KMS-11 (cell line): ENCODE results near the gene ITGA2B.

ENCODE experiments used
- H2AFZ ChIP-seq: fragments of 200-600 bp; sonication (generic); 2 replicates; pipeline ENCODE4 v1.6.1; 2016; ENCODE audit warnings: antibody characterized with exemption, mixed run types, low read depth
- H3K27ac ChIP-seq: fragments of 200-600 bp; sonication (generic); 2 replicates; pipeline ENCODE4 v1.6.1; 2016; ENCODE audit warnings: mild to moderate bottlenecking, mixed run types
- H3K27me3 ChIP-seq: fragments of 200-600 bp; sonication (generic); 2 replicates; pipeline ENCODE4 v1.6.1; 2017; ENCODE audit warnings: mild to moderate bottlenecking, low read depth, mixed run types, moderate library complexity; ENCODE audit not compliant: insufficient read depth
- H3K36me3 ChIP-seq: fragments of 200-600 bp; sonication (generic); 2 replicates; pipeline ENCODE4 v1.6.1; 2017; ENCODE audit warnings: mild to moderate bottlenecking, mixed run types; ENCODE audit not compliant: insufficient read depth
- H3K4me1 ChIP-seq: fragments of 200-600 bp; sonication (generic); 2 replicates; pipeline ENCODE4 v1.6.1; 2016; ENCODE audit warnings: mild to moderate bottlenecking, low read depth, mixed run types; ENCODE audit not compliant: poor library complexity, severe bottlenecking
- H3K4me2 ChIP-seq: fragments of 200-600 bp; sonication (generic); 2 replicates; pipeline ENCODE4 v1.7.0; 2016; ENCODE audit warnings: mild to moderate bottlenecking, mixed run types
- H3K4me3 ChIP-seq: fragments of 200-600 bp; sonication (generic); IDR thresholded peaks from 2 replicates; pipeline ENCODE4 v1.6.1; 2017; ENCODE audit warnings: low read depth, low read length, mixed read lengths; ENCODE audit not compliant: insufficient read depth
- H3K79me2 ChIP-seq: fragments of 200-600 bp; sonication (generic); 2 replicates; pipeline ENCODE4 v1.6.1; 2016; ENCODE audit warnings: low read depth, mixed run types; ENCODE audit not compliant: insufficient read depth
- H3K9ac ChIP-seq: fragments of 200-600 bp; sonication (generic); 2 replicates; pipeline ENCODE4 v1.6.1; 2016; ENCODE audit warnings: mild to moderate bottlenecking, mixed run types
- H4K20me1 ChIP-seq: fragments of 200-600 bp; sonication (generic); 2 replicates; pipeline ENCODE4 v1.6.1; 2016; ENCODE audit warnings: mild to moderate bottlenecking, mixed run types; ENCODE audit not compliant: insufficient read depth
- CTCF ChIP-seq: fragments of 200-600 bp; sonication (generic); conservative IDR thresholded peaks from 2 replicates; pipeline ENCODE4 v1.6.1; 2017; ENCODE audit warnings: low read depth, mild to moderate bottlenecking, antibody characterized with exemption, low read length, moderate library complexity, mixed read lengths

The ITGA2B gene

GRCh38 chr17:44362459-44362948 lies 26.9 kb downstream of the ITGA2B start:
- TF ChIP-seq CTCF, result no peak
- H3K9ac ChIP-seq, result no peak overlapping the region
- H3K27me3 ChIP-seq, result peaks cover 32% of the 10 kb centered on the region
- peak overlapping the region; percentile 98; the same call in 1 of the 2 replicates for H2AFZ ChIP-seq
- H4K20me1 ChIP-seq, result no peaks in the 10 kb centered on the region
- H3K4me3 ChIP-seq, result no peak overlapping the region
- no peak overlapping the region for H3K27ac ChIP-seq
- peaks cover 16% of the 10 kb centered on the region for H3K4me1 ChIP-seq
- H3K36me3 ChIP-seq, result no peaks in the 10 kb centered on the region
- peak overlapping the region; percentile 85 for H3K4me2 ChIP-seq
- H3K79me2 ChIP-seq, result no peaks in the 10 kb centered on the region

- no peak overlapping the region for H3K4me2 ChIP-seq
These were observed 27.9 kb downstream of the ITGA2B start for GRCh38 chr17:44361292-44362260.

GRCh38 chr17:44360826-44361225 lies 28.6 kb downstream of the ITGA2B start:
- Histone ChIP-seq H3K36me3 (no peaks in the 10 kb centered on the region), H3K4me2 (no peak overlapping the region), H3K4me3 (no peak overlapping the region), H3K79me2 (no peaks in the 10 kb centered on the region), H3K4me1 (peaks cover 16% of the 10 kb centered on the region), H3K27me3 (peaks cover 17% of the 10 kb centered on the region), H2AFZ (no peak overlapping the region), H3K27ac (no peak overlapping the region), H4K20me1 (no peaks in the 10 kb centered on the region), H3K9ac (no peak overlapping the region)
- no peak for TF ChIP-seq CTCF

More at GRCh38 chr17:44361292-44362260, 27.9 kb downstream of the ITGA2B start:
- no peak overlapping the region for H3K9ac ChIP-seq
- H3K27ac ChIP-seq, result no peak overlapping the region
- H3K4me1 ChIP-seq, result peaks cover 16% of the 10 kb centered on the region
- peaks cover 24% of the 10 kb centered on the region for H3K27me3 ChIP-seq
- H3K36me3 ChIP-seq, result no peaks in the 10 kb centered on the region
- TF ChIP-seq CTCF, result no peak
- H2AFZ ChIP-seq, result no peak overlapping the region
- H3K79me2 ChIP-seq, result no peaks in the 10 kb centered on the region
- no peak overlapping the region for H3K4me3 ChIP-seq
- no peaks in the 10 kb centered on the region for H4K20me1 ChIP-seq

GRCh38 chr17:44360144-44360533 lies 29.3 kb downstream of the ITGA2B start:
- no peak overlapping the region for H3K4me3 ChIP-seq
- peaks cover 16% of the 10 kb centered on the region for H3K4me1 ChIP-seq
- no peak overlapping the region for H3K4me2 ChIP-seq
- H3K27me3 ChIP-seq, result peaks cover 10% of the 10 kb centered on the region; the same call in 1 of the 2 replicates
- no peak for TF ChIP-seq CTCF
- no peak overlapping the region for H3K9ac ChIP-seq
- H3K27ac ChIP-seq, result no peak overlapping the region
- no peak overlapping the region for H2AFZ ChIP-seq
- no peaks in the 10 kb centered on the region for H3K36me3 ChIP-seq
- H4K20me1 ChIP-seq, result no peaks in the 10 kb centered on the region
- no peaks in the 10 kb centered on the region for H3K79me2 ChIP-seq
